GM18505 (cell line): ENCODE data around the gene ANO7.

Source experiments
- ATAC-seq: cut with Tn5 transposase; IDR thresholded peaks from one replicate; pipeline ENCODE4 v1.9.1; 2021; ENCODE audit not compliant: unreplicated experiment
- POLR2A ChIP-seq: IDR thresholded peaks from 4 replicates; pipeline ENCODE4 v1.6.1; 2011; ENCODE audit warnings: borderline replicate concordance; ENCODE audit not compliant: insufficient read depth, insufficient read length; ENCODE audit errors: extremely low read depth

The ANO7 gene

DNA sequence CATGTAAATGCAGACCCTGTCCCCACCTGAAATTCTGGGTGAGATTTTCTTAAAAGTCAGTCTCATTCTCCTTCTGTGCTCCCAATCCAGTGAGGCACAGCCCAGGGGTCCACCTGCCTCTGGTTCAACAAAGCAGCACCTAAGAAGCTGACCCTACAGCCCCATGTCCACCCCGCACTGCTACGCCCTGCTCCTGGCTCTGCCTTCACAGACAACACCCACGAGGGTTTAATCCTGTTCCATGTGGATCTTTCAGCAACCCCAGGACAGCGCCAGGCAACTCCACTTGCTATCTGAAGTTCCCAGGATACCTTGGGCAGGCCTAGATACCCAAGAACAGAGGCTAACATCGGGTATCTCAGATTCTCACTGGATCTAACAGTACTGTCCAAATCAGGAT is 82.1 kb downstream of the ANO7 start:
- TF ChIP-seq POLR2A = no peak
- no peak for ATAC-seq

GRCh38 chr2:241271706-241272302 is 83.3 kb downstream of the ANO7 start:
- TF ChIP-seq POLR2A = peak; percentile 38
- ATAC-seq = peak; percentile 46

GRCh38 chr2:241272303-241273209 is 84.1 kb downstream of the ANO7 start:
- TF ChIP-seq POLR2A = peak; percentile 62

DNA sequence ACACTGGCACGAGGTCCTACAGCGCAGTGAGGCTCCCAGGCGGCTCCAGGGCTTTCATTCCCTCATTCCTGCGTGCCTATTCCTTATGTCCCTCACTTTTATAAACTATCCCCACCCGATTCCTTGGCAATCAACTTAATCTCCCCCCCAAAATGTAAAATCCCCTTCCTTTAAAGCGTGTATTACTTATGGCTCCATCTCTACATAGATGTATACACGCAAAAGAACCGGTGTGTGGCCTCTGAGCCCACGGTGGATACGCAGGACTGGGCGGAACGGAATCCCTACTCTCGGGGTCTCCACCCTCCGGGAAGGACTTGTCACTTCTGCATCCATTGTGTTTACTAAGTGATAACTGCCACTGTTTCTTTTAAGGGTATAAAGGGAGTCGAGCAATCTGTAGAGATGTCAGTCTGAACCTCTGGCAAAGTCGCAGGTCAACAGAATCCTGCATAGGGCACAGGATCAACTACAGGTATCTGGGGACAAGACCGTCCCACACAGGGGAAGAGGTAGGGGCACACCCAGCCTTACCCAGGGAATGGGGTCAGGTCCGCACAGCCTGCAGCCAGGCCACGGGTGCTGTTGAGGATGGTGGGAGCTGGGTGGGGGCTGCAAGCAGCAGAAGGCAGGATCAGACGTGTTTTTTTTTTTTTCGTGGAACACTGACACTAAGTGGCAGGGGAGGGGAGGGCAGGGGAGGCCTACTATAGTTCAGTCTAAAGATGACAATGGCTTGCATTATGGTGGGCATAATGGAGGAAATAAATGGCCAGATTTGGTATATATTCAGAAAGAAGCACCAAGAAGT is 84.9 kb downstream of the ANO7 start:
- TF ChIP-seq POLR2A = no peak
- ATAC-seq = no peak

More at GRCh38 chr2:241272303-241273209, 84.1 kb downstream of the ANO7 start:
- ATAC-seq = peak; percentile 52

DNA sequence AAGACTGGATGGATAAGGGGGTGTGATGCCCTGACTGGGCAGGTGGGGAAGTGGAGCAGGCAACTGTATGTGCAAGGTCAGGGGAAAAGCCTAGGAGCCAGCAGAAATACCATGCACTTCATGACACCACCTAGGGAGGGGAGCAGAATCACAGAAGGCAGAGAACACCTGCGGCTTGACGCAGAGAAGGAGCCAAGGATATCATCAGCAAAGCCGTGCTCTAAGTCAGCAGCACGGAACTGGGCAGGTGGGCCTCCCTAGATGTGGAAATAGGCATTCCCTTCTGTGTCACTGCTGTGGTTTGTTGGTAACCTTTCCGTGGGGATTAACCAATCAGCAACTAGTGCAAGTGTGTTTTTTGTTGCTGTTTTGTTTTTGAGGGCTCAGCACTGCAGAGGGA is 85.7 kb downstream of the ANO7 start:
- no peak for ATAC-seq
- TF ChIP-seq POLR2A = no peak
